NCI-H1694 treated with DMSO at 0.1 percent for 48 hours (cell line): Measurements from ENCODE around the gene TWF2.

Experiments used
- DNase-seq: peaks from one replicate; lab custom pipeline; 2025; lab: John Stamatoyannopoulos, UW

TWF2 gene

GRCh38 chr3:52257911-52258310 is 19.0 kb upstream of the TWF2 start:
- DNase-seq = no peak

GRCh38 chr3:52256622-52257021 is 17.7 kb upstream of the TWF2 start:
- no peak for DNase-seq

- no peak for DNase-seq
Observed at GRCh38 chr3:52256159-52256558, 17.2 kb upstream of the TWF2 start.

- DNase-seq = no peak
Observed at GRCh38 chr3:52254608-52255007, 15.7 kb upstream of the TWF2 start.

- no peak for DNase-seq
Observed at GRCh38 chr3:52253314-52254304, 14.7 kb upstream of the TWF2 start.

GRCh38 chr3:52250122-52250521 is 11.2 kb upstream of the TWF2 start:
- no peak for DNase-seq

- DNase-seq = no peak
Observed at GRCh38 chr3:52249683-52250082, 10.7 kb upstream of the TWF2 start.

- no peak for DNase-seq
Observed at GRCh38 chr3:52248816-52249547, 10.0 kb upstream of the TWF2 start.

- DNase-seq = no peak
Observed at GRCh38 chr3:52248165-52248541, 9.2 kb upstream of the TWF2 start.

- no peak for DNase-seq
Observed at GRCh38 chr3:52247409-52248164, 8.6 kb upstream of the TWF2 start.

- no peak for DNase-seq
Observed at GRCh38 chr3:52246728-52247408, 7.9 kb upstream of the TWF2 start.

- no peak for DNase-seq
Observed at GRCh38 chr3:52246264-52246620, 7.3 kb upstream of the TWF2 start.

GRCh38 chr3:52245322-52246263 is 6.6 kb upstream of the TWF2 start, which contains the start of gene PPM1M:
TSS of gene PPM1M (plus strand) at chr3:52245759. CDS start at chr3:52245825, 66 bp downstream.
- no peak for DNase-seq

- no peak for DNase-seq
Observed at GRCh38 chr3:52243791-52244628, 5.1 kb upstream of the TWF2 start.

GRCh38 chr3:52242039-52242438 is 3.1 kb upstream of the TWF2 start:
- no peak for DNase-seq

GRCh38 chr3:52240886-52241370 is 2.0 kb upstream of the TWF2 start:
- DNase-seq = no peak

GRCh38 chr3:52240059-52240885 is 1.3 kb upstream of the TWF2 start:
- DNase-seq = peak; percentile 36

- no peak for DNase-seq
Observed at GRCh38 chr3:52238193-52238760, 681 bp downstream of the TWF2 start.
